NCI-H2196 treated with DMSO at 0.1 percent for 48 hours (cell line): Measurements from ENCODE around the gene EHMT1.
"Not testable (repeated sequence)": the region's sequence is repeated elsewhere in the genome, so short reads cannot be mapped to it uniquely, and the experiment has no call there.

Experiments used
- DNase-seq: peaks from one replicate; lab custom pipeline; 2025; ENCODE audit not compliant: unreplicated experiment; lab: John Stamatoyannopoulos, UW

The EHMT1 gene

GRCh38 chr9:137734181-137734580, 115.4 kb downstream of the EHMT1 start:
- no peak for DNase-seq

GRCh38 chr9:137738182-137738696, 119.4 kb downstream of the EHMT1 start:
- DNase-seq, result not testable (repeated sequence)

DNA sequence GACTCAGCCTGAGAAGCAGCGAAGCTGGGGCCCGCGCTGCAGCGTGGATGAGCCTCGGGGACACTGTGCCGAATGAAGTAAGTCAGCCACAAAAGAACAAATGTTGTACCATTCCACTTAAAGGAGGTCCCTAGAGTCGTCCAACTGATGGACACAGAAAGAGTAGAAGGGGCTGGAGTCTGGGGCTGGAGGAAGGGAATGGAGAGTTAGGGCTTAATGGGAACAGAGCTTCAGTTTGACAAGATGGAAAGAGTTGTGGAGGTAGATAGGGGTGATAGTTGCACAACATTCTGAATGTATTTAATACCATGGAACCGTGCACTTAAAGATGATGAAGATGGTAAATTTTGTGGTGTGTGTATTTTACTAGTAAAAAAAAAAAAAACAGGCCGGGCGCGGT, 119.9 kb downstream of the EHMT1 start:
- DNase-seq, result no peak

DNA sequence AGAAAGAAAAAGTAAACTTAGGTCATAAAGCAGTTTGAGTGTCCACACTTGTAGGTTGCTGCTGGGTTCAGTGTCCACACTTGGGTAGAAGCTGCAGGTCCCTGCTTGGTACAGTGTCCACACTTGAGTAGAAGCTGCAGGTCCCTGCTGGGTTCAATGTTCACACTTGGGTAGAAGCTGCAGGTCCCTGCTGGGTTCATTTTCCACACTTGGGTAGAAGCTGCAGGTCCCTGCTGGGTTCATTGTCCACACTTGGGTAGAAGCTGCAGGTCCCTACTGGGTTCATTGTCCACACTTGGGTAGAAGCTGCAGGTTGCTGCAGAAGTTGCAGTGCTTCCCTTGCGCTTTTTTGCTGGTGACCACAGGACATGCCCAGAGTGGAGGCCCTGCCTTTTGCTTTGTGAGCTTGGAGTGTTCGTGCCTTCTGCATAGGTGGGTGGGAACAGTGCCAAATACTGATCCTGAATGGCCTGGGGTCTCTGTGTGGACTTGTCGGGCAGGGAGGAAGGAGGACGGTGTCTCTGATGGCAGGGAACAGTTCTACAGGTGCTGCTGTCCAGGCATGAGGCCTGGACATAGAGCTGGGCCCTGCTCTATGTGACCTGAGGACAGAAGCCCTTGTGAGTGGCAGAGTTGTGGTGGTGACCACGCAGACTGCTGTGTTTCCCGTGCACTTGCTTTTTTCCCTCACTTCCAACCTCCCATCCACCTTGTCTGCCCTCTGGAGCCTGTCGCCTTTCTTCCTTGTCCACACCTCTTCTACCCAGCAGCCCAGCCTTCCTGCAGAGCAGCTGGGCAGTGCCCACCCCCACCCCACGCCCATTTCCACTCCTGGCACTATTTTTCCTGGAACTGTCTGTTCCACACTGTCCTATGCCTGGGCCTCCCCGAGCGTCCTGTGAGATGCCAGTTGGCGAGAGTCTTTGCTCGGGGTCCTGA, 120.8 kb downstream of the EHMT1 start:
- no peak for DNase-seq

DNA sequence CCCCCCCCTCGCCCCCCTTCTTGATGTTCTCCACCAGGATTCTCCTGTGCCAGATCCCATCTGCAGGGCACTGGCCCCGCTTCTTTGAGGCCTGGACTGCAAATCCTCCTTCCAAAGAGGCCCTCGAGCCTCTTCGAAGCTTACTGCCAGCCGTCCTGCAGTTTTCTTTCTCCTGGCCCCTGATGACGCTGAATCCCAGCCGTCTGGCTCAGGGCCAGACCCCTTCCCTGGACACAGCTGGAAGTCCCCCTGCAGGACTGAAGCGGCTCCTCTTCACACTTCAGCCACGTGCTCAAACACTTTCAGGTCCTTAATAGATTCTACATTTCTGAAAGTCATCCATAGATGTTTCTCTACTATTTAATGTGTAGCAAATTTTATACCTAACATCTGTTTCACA, 121.5 kb downstream of the EHMT1 start:
- peak; percentile 13 for DNase-seq

DNA sequence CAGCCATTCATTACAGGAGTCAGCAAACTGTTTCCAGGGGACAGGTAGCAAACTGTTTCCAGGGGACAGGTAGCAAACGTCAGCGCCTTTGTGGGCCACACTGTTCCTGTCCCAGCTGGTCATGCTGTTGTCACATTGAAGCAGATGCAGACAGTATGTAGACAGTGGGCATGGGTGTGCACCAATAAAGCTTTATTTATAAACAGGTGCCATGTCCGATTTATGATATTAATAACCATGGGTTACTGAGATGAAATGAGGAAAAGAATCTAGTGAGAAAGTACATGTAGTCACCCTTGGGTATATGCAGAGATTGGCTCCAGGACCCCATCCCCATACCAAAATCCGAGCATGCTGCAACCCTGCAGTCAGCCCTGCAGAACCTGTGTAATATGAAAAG, 122.5 kb downstream of the EHMT1 start:
- DNase-seq, result no peak

GRCh38 chr9:137742698-137743097, 123.9 kb downstream of the EHMT1 start:
- DNase-seq, result no peak

DNA sequence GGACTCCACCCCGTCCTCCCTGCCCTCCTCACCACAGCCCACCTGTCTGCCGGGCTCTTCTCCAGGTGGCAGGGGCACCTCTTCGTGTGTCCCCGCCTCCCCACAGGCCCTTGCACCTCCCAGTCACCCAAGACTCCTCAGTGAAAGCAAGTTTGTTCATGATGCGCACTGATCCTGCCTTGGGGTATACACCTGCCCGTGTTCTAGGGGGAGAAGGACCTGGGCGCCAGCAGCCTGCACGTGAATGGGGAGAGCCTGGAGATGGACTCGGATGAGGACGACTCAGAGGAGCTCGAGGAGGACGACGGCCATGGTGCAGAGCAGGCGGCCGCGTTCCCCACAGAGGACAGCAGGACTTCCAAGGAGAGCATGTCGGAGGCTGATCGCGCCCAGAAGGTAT, 124.9 kb downstream of the EHMT1 start:
- no peak for DNase-seq

DNA sequence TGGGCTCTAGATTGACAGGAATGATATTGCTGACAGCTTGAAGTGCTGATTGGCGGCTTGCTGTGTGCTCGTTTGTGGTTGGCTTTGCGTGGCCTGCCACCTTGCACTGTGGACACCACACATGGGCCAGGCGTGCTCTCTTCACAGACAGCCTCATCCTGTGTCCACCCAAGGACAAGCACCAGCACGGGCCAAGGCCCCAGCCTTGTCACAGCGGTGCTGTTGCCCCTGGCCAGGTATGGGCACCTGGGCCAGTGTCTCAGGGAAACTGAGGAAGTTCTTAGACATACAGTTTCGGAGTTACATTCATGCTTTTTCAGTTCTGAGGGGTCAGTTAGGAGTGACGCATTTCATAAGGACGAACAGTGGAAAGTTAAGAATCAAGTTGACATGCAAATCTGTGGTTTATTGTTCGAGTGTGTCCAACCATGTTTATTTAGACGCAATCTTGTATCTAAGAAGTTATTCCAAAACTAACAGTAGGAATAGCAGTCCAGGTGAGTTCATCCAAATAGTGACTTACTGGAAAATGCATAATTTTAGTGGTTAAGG, 125.9 kb downstream of the EHMT1 start:
- no peak for DNase-seq

DNA sequence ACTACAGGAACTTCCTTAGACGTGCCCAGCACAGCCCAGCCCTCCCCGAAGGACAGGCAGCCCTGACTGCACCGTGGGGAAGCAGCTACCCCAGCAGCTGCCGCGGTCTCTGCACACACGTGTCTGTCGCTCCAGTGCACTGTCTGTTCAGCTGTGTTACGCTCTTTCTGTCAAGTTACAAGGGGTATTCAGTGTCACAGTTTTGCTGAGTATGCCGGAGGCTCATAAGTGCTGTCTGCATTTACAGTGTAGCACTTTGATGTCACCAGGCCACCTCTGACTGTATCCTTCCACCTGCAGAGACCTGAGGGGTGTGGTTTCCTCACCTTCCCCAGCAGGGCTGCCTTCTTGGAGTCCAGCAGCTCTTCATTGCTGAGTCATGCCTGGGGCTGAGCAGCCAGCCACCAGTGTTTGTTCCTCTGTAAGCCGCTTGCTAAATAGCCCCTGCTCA, 126.8 kb downstream of the EHMT1 start:
- peak; percentile 13 for DNase-seq

DNA sequence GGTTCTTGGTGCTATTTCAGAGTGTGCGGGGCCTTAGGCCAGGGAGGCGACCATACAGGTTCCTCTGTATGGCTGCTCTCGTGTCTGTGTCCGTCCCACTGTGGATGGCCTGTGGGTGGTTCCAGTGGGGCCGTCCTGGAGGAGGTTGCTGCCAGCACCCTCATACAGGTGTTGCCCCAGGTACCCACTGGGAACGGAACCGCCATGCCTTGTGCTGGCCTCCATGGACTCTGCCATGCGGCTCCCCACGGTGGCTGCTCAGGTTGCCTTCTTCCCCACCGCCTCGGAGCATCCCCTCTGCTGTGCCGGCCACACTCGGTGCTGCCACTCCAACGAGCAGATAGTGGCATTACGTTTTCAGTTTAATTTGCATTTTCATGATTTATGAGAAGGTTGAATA, 129.5 kb downstream of the EHMT1 start:
- DNase-seq, result no peak

DNA sequence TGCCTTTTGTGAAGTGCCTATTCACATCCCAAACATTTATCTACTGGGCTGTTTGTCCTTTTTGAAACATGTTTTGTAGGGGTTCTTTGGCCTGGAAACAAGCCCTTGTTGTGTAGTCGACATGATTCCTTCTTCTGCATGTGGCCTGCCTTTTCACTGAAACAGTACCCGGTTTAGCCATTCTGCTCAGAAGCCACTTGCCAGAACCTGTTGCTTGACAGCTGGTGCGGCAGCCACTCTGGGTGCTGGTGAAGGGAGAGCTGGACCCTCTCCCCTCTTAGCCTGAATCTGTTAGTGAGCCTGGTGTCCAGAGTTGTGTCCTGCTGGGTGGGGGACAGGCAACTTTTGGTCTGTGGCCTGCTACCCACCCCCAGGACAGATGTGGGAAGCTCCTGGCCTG, 129.9 kb downstream of the EHMT1 start:
- DNase-seq, result no peak

DNA sequence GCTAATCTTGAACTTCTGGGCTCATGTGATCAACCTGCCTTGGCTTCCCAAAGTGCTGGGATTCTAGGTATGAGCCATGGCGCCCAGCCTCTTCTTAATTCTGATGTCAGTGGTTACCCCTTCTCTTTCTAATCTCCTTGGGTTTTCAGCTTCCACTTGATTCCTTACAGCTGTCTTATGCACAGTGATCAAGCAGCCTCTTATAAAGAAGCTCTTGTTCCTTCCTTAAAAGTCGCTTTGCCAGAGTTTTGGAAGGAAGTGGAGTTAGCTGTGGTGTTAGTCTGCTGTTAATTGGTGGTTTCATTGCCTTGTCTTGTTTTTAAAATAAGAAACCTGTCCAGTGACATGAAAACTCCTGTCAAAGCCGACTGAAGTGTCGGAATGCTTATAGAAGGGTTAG, 130.7 kb downstream of the EHMT1 start:
- DNase-seq, result no peak

DNA sequence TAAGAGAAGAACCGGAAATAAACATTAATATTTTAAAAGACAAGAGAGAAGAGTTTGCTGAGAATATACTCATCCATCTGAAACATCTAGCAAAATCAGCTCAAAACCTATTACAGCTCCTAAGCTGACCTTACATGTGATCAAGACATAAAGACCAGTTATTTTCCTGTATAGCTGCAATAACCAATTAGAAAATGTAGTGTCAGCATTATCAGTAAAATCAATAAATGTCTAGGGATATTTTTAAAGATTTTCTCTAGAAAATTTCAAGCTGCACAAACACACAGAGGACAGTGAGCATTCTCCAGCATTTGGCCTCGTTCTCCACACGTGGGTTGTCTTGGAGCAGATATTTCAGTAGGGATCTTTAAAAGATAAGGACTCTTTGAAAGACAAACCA, 131.2 kb downstream of the EHMT1 start:
- DNase-seq, result no peak

DNA sequence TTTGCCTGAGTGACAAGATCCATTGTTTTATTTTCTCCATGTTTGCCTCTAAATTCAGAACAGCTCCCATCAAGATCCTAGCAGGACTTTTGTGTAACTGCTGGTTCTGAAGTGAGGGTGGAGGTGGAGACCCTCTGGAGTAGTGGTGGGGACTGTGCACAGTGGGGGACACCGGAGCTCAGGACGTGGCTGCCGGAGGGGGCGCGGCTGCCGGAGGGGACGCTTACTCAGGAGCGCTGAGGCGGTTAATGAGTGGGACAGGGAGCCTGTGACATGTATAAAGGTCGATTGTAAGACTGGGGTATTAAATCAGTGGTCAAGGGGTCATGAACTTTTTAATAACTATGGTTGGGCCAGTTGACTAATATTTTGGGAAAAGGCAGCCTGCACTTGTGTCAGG, 131.8 kb downstream of the EHMT1 start:
- DNase-seq, result no peak

GRCh38 chr9:137751616-137752015, 132.8 kb downstream of the EHMT1 start:
- DNase-seq, result no peak

- DNase-seq, result no peak
Measured at GRCh38 chr9:137752426-137752825, 133.6 kb downstream of the EHMT1 start.

- no peak for DNase-seq
Measured at GRCh38 chr9:137753192-137753765, 134.5 kb downstream of the EHMT1 start.

- no peak for DNase-seq
Measured at GRCh38 chr9:137755261-137755927, 136.6 kb downstream of the EHMT1 start.

DNA sequence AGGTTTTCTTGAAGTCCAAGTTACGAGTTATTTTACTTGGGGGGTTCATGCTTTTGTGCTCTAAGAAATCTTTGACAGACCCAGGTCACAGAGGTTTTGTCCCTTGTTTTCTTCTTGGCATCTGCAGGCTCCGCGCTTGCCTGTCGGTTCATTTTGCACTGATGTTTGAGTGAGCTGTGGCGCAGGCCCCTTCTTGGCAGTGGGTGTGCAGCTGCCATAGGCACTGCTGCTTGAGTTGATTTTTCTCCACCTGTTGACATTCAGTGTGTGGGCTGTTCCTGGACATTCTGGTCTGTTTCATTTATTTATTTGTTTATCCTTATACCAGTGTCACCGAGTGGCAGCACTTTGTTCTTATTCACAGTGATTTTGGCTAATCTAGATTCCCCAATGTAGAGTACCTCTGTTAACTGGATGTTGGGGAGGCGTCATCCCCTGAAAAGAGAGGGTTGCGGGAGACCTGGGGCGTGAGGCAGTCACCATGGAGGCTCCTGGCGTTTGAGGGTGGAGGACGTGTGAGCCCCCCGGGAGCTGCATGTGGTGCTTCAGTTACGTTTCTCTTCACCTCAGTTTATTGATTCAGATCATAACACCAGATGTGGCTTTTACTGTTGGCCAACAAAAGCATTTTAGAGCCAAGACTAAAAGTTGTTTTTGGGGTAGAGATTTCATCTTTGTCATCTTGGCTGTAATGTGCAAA, 137.4 kb downstream of the EHMT1 start:
- DNase-seq, result no peak

GRCh38 chr9:137757139-137757538, 138.3 kb downstream of the EHMT1 start:
- no peak for DNase-seq
